K562 (cell line): Measurements from ENCODE around the gene CARM1.

Experiments used
- EZH2 ChIP-seq: IDR thresholded peaks from 2 replicates; pipeline ENCODE4 v1.6.1; 2012; ENCODE audit warnings: low read depth, mild to moderate bottlenecking, inconsistent platforms, low read length, borderline replicate concordance
- POLR2AphosphoS5 ChIP-seq: IDR thresholded peaks from 2 replicates; pipeline ENCODE4 v1.6.1; 2011; ENCODE audit warnings: mild to moderate bottlenecking, low read depth, low read length, moderate library complexity; ENCODE audit not compliant: control insufficient read depth, insufficient read depth
- TBL1XR1 ChIP-seq, 2 experiments: IDR thresholded peaks; 2 replicates each; pipeline ENCODE4 v1.6.1; 2012; ENCODE audit warnings: improper control_type of control experiment in 2 of 2, low read length in 2 of 2, mild to moderate bottlenecking in 1 of 2

DNA sequence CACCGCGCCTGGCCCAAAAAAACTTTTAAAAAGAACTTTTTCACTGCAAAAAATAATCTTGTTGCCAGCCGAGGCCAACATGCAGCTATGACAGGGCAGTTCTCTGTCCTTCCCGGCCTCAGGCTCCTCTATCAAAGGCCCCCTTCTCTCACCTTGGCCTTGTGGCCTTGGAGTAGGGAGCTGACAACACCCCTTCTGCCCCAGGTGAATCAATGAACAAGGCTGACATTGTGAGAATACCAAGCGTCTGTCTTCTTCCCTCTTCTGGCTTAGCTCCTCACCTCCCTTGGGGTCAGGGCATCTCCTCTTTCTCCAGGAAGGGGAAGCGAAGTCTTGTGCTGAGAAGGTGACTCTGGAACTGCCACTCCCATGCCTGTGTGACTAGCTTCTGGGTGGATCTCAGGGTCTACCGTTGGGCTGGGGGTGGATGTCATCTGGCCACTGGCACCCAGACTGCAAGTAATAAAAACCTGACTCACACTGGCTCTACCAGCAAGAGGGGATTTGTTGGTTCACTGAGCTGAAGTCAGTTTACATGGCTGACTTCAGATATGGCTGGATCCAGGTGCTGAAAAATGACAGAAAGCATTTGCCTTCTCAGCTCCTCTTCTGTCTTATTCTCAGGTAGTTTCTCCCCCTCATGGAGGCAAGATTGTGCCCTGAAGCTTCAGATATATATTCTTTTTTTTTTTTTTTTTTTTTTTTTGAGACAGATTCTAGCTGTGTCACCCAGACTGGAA, 16.8 kb upstream of the CARM1 start:
- TF ChIP-seq TBL1XR1 (IDR thresholded peaks at IDR 0.05; ENCODE audit: low read length in 2 of 2), result no peak
- TF ChIP-seq EZH2, result no peak
- no peak for TF ChIP-seq POLR2AphosphoS5
